Astrocyte (in vitro differentiated cells and primary cell): ENCODE data around the gene SETD7.

ENCODE experiments used
- EZH2 ChIP-seq: IDR thresholded peaks from 2 replicates; pipeline ENCODE4 v1.6.1; 2012; ENCODE audit warnings: mild to moderate bottlenecking, low read length, inconsistent platforms; ENCODE audit not compliant: insufficient read depth
- TF ChIP-seq, protein P1 (sequence below): IDR thresholded peaks from 2 replicates; pipeline ENCODE4 v1.5.1; 2011; ENCODE audit warnings: low read depth, mild to moderate bottlenecking, inconsistent platforms, low read length, moderate library complexity; ENCODE audit not compliant: insufficient read depth

DNA sequence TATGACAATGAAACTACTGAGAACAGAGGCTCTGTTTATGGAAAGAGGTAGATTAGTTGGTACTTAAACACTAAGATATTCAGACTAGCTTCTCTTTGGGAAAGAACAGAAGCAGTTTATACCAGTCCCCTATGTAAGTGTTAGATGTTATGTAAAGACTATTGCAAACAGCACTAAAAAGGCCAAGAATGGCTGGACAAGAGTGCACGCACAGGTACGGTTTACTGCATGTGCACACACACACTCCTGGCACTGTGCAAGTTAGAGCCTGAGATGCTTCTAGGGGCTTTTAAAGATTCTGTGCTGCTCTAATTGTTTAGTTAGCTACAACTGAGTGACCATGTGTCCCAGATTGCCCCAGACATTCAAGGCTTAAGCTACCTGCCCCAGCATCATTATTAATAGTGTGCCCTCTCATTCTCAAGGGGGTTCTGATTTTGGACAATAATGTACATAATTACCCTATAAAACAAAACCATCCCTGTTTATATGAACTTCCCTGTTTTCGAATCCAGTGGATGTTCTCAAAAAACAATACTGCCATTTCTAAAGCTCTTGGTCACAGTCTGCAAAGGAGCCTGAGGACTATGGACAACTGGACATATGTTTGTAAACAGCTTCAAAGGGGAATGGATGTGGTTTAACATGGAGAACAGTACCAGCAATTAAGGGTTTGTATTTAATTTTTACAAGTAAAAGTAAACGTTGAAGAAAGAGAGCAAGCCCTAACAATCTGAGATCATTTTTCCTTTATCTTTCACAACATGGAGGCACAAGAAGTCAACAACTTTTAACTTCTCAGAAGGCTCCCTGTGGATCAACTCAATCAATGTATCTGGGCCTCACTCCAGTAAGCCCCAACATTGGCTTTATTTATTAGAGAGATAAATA is 2.0 kb downstream of the SETD7 start:
- no peak for TF ChIP-seq EZH2
- TF ChIP-seq, protein P1, sequence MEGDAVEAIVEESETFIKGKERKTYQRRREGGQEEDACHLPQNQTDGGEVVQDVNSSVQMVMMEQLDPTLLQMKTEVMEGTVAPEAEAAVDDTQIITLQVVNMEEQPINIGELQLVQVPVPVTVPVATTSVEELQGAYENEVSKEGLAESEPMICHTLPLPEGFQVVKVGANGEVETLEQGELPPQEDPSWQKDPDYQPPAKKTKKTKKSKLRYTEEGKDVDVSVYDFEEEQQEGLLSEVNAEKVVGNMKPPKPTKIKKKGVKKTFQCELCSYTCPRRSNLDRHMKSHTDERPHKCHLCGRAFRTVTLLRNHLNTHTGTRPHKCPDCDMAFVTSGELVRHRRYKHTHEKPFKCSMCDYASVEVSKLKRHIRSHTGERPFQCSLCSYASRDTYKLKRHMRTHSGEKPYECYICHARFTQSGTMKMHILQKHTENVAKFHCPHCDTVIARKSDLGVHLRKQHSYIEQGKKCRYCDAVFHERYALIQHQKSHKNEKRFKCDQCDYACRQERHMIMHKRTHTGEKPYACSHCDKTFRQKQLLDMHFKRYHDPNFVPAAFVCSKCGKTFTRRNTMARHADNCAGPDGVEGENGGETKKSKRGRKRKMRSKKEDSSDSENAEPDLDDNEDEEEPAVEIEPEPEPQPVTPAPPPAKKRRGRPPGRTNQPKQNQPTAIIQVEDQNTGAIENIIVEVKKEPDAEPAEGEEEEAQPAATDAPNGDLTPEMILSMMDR = no peak
